GM23338 (cell line): ENCODE data around the gene NDUFA7.

ENCODE experiments used
- CREB1 ChIP-seq: fragments of 250-450 bp; sonication (Bioruptor Pico); IDR thresholded peaks from 2 replicates; pipeline ENCODE4 v1.5.0; 2020; ENCODE audit warnings: low read depth, mild to moderate bottlenecking, moderate library complexity
- CTCF ChIP-seq, 2 experiments: fragments of 200-600 bp in 1 of 2; sonication (generic) in 1 of 2; conservative IDR thresholded peaks; 2 replicates each; pipeline versions ENCODE4 v1.5.1 to v1.6.1; 2016 to 2017; ENCODE audit warnings: antibody characterized with exemption in 2 of 2, low read depth in 2 of 2, mild to moderate bottlenecking in 2 of 2, moderate library complexity in 1 of 2
- EZH2 ChIP-seq: fragments of 200-600 bp; sonication (generic); IDR thresholded peaks from one replicate; pipeline ENCODE4 v1.8.0; 2017; ENCODE audit warnings: antibody characterized with exemption, mild to moderate bottlenecking, low read depth; ENCODE audit not compliant: unreplicated experiment
- EZH2phosphoT487 ChIP-seq: fragments of 200-600 bp; sonication (generic); IDR thresholded peaks from one replicate; pipeline ENCODE4 v1.8.1; 2018; ENCODE audit warnings: antibody characterized with exemption; ENCODE audit not compliant: unreplicated experiment
- JUNB ChIP-seq: IDR thresholded peaks from one replicate; pipeline ENCODE4 v1.6.1; 2016; ENCODE audit warnings: antibody characterized with exemption; ENCODE audit not compliant: unreplicated experiment
- NANOG ChIP-seq: IDR thresholded peaks from 2 replicates; pipeline ENCODE4 v1.6.1; 2016; ENCODE audit warnings: antibody characterized with exemption, borderline replicate concordance
- POLR2AphosphoS5 ChIP-seq: IDR thresholded peaks from 2 replicates; pipeline ENCODE4 v1.6.1; 2016; ENCODE audit warnings: antibody characterized with exemption, low read depth
- REST ChIP-seq: IDR thresholded peaks from one replicate; pipeline ENCODE4 v1.6.1; 2018; ENCODE audit warnings: antibody characterized with exemption; ENCODE audit not compliant: unreplicated experiment
- STAT1 ChIP-seq: IDR thresholded peaks from one replicate; pipeline ENCODE4 v1.6.1; 2016; ENCODE audit warnings: antibody characterized with exemption; ENCODE audit not compliant: unreplicated experiment
- ZNF114 ChIP-seq: fragments of 250-450 bp; sonication (Bioruptor Pico); IDR thresholded peaks from 2 replicates; pipeline ENCODE4 v1.5.0; 2020; ENCODE audit warnings: mild to moderate bottlenecking, moderate library complexity
- ZNF331 ChIP-seq: fragments of 250-450 bp; sonication (Bioruptor Pico); IDR thresholded peaks from 2 replicates; pipeline ENCODE4 v1.5.0; 2020; ENCODE audit warnings: low read depth, mild to moderate bottlenecking, moderate library complexity
- ZNF462 ChIP-seq: fragments of 250-450 bp; sonication (Bioruptor Pico); IDR thresholded peaks from 2 replicates; pipeline ENCODE4 v1.5.0; 2020; ENCODE audit warnings: mild to moderate bottlenecking, moderate library complexity
- TF ChIP-seq, protein P1 (sequence below): IDR thresholded peaks from 2 replicates; pipeline ENCODE4 v1.6.1; 2016; ENCODE audit warnings: antibody characterized with exemption

DNA sequence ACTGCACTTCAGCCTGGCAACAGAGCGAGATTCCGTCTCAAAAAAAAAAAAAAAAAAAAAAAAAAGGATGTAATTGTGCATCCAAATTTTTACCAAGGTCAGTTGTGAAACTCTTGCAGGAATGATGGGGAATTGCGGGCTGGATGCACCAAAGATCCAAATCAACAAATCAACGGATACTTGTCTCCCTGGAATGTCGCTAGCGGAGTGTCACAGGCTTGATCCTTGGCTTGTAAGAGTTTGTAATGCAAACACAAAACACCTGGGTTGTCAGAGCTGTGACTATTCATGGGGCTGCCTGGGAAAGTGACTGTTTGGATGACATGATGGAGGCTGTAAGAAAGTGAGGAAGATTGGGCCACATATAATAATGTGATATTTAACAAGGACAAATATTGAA is 17.7 kb upstream of the NDUFA7 start:
- no peak for TF ChIP-seq EZH2phosphoT487
- TF ChIP-seq CTCF (conservative IDR thresholded peaks at IDR 0.05; ENCODE audit: low read depth in 2 of 2), result no peak
- TF ChIP-seq REST, result no peak
- TF ChIP-seq POLR2AphosphoS5, result no peak
- TF ChIP-seq, protein P1, sequence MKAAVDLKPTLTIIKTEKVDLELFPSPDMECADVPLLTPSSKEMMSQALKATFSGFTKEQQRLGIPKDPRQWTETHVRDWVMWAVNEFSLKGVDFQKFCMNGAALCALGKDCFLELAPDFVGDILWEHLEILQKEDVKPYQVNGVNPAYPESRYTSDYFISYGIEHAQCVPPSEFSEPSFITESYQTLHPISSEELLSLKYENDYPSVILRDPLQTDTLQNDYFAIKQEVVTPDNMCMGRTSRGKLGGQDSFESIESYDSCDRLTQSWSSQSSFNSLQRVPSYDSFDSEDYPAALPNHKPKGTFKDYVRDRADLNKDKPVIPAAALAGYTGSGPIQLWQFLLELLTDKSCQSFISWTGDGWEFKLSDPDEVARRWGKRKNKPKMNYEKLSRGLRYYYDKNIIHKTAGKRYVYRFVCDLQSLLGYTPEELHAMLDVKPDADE, result no peak
- TF ChIP-seq JUNB, result no peak
- TF ChIP-seq NANOG, result no peak
- TF ChIP-seq EZH2, result no peak
- TF ChIP-seq CREB1, result no peak
- no peak for TF ChIP-seq STAT1
- no peak for TF ChIP-seq ZNF114 (CRISPR knock-in tag)
- TF ChIP-seq ZNF331 (CRISPR knock-in tag), result no peak
- TF ChIP-seq ZNF462 (CRISPR knock-in tag), result no peak
